Esophagus squamous epithelium (tissue), 4 donors: Measurements from ENCODE around the gene EIF2AK3.

Experiments
- POLR2A ChIP-seq, 4 donors: fragments of 450-650 bp; IDR thresholded peaks; one replicate each; pipeline ENCODE4 v1.6.1; 2017; ENCODE audit warnings: antibody characterized with exemption in 4 of 4, mild to moderate bottlenecking in 4 of 4, moderate library complexity in 3 of 4
- TF ChIP-seq, protein P1 (sequence below), 6 experiments: fragments of 450-650 bp in 4 of 6; fragments of 200-600 bp in 2 of 6; sonication (generic) in 2 of 6; IDR thresholded peaks; one replicate each; pipeline ENCODE4 v1.5.1; 2016 to 2019; ENCODE audit warnings: antibody characterized with exemption in 6 of 6, mild to moderate bottlenecking in 4 of 6, moderate library complexity in 4 of 6

DNA sequence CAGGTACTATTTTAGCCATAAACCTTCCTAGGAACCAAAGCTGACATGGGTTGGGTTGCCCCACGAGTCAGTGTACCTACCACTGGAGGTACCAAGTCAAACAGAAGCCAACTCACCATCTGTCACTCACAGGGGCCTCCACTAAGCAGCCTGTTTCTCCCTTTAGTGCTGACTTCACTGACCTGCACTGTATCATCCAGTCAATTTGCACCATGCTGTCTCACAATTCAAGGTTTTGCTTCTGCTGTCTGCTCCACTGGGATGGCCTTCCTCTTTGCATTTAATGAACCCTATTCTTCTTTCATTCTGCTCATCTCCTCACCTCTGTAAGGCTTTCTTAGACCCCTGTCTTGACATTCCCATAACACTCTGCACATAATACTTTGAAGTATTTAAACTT lies 47.2 kb downstream of the EIF2AK3 start:
- TF ChIP-seq, protein P1, sequence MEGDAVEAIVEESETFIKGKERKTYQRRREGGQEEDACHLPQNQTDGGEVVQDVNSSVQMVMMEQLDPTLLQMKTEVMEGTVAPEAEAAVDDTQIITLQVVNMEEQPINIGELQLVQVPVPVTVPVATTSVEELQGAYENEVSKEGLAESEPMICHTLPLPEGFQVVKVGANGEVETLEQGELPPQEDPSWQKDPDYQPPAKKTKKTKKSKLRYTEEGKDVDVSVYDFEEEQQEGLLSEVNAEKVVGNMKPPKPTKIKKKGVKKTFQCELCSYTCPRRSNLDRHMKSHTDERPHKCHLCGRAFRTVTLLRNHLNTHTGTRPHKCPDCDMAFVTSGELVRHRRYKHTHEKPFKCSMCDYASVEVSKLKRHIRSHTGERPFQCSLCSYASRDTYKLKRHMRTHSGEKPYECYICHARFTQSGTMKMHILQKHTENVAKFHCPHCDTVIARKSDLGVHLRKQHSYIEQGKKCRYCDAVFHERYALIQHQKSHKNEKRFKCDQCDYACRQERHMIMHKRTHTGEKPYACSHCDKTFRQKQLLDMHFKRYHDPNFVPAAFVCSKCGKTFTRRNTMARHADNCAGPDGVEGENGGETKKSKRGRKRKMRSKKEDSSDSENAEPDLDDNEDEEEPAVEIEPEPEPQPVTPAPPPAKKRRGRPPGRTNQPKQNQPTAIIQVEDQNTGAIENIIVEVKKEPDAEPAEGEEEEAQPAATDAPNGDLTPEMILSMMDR (IDR thresholded peaks at IDR 0.05), result no peak
- no peak for TF ChIP-seq POLR2A (IDR thresholded peaks at IDR 0.05)
